ENCODE data around the gene PIKFYVE. TPM values are rescaled to one million over a fixed set of nuclear protein-coding genes. Genes with fewer than 3 reads are reported as not detected.
"Not testable (repeated sequence)": the region's sequence is repeated elsewhere in the genome, so short reads cannot be mapped to it uniquely, and the experiment has no call there.

Gene PIKFYVE
- total RNA-seq, 2 donors from 2014 or later: 34.5 to 41.5 TPM

- Mint-ChIP-seq H3K36me3 (ENCODE audit: low read depth) (peaks cover 2% of the 10 kb centered on the region), H3K27me3 (no peaks in the 10 kb centered on the region), H3K27ac (no peak overlapping the region), H3K4me3 (no peak overlapping the region), H3K4me1 (peaks cover 4% of the 10 kb centered on the region)
- H3K9me3 ChIP-seq (ENCODE audit: control insufficient read depth, low read length, poor library complexity, severe bottlenecking): no peaks in the 10 kb centered on the region
- ATAC-seq: no peak
- no peak for DNase-seq
Measured at GRCh38 chr2:208249296-208249695, 16.8 kb upstream of the PIKFYVE start.

GRCh38 chr2:208250388-208250787, 15.7 kb upstream of the PIKFYVE start:
- ATAC-seq: no peak
- Mint-ChIP-seq H3K27ac (no peak overlapping the region), H3K27me3 (no peaks in the 10 kb centered on the region), H3K36me3 (ENCODE audit: low read depth) (peaks cover 4% of the 10 kb centered on the region), H3K4me1 (peaks cover 8% of the 10 kb centered on the region), H3K4me3 (no peak overlapping the region)
- no peaks in the 10 kb centered on the region for H3K9me3 ChIP-seq (ENCODE audit: control insufficient read depth, low read length, poor library complexity, severe bottlenecking)
- DNase-seq: no peak

GRCh38 chr2:208251098-208251497, 15.0 kb upstream of the PIKFYVE start:
- Mint-ChIP-seq H3K4me1 (peaks cover 11% of the 10 kb centered on the region), H3K27ac (no peak overlapping the region), H3K4me3 (no peak overlapping the region), H3K36me3 (ENCODE audit: low read depth) (peaks cover 4% of the 10 kb centered on the region), H3K27me3 (no peaks in the 10 kb centered on the region)
- DNase-seq (no peak), ATAC-seq (no peak)
- no peaks in the 10 kb centered on the region for H3K9me3 ChIP-seq (ENCODE audit: control insufficient read depth, low read length, poor library complexity, severe bottlenecking)

GRCh38 chr2:208252716-208253492, 13.2 kb upstream of the PIKFYVE start:
- peaks cover 4% of the 10 kb centered on the region for H3K36me3 Mint-ChIP-seq (ENCODE audit: low read depth)
- peaks cover 11% of the 10 kb centered on the region for H3K4me1 Mint-ChIP-seq
- H3K27me3 Mint-ChIP-seq: no peaks in the 10 kb centered on the region
- H3K27ac Mint-ChIP-seq: peak overlapping the region; percentile 21
- H3K4me3 Mint-ChIP-seq: peak overlapping the region; percentile 100
- H3K9me3 ChIP-seq (ENCODE audit: control insufficient read depth, low read length, poor library complexity, severe bottlenecking): no peaks in the 10 kb centered on the region
- ATAC-seq (no peak), DNase-seq (no peak)

DNA sequence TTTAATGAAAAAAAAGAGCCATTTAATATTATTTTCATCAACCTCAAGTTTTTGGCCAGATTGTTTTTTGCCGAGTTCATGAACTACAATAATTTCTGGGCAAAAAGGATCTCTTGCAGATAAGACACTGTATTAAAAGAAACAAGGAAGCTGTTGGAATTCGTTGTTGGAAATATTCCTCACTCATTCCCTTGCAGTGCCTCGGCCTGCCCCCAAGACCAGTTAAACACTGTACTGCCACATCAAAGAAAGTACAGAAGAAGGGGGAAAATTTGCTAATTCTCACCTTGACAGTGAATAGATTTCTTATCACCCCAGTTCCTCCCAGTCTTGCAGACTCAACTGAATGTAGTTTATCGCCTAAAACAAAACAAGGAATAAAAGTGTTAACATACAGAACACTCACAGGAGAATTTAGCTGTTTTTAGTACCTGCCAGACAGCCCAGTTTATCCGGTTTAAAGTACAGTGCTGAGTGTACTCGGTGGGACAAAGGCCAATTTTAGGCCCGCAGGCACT, 12.4 kb upstream of the PIKFYVE start:
- peak overlapping the region; percentile 21 for H3K27ac Mint-ChIP-seq

DNA sequence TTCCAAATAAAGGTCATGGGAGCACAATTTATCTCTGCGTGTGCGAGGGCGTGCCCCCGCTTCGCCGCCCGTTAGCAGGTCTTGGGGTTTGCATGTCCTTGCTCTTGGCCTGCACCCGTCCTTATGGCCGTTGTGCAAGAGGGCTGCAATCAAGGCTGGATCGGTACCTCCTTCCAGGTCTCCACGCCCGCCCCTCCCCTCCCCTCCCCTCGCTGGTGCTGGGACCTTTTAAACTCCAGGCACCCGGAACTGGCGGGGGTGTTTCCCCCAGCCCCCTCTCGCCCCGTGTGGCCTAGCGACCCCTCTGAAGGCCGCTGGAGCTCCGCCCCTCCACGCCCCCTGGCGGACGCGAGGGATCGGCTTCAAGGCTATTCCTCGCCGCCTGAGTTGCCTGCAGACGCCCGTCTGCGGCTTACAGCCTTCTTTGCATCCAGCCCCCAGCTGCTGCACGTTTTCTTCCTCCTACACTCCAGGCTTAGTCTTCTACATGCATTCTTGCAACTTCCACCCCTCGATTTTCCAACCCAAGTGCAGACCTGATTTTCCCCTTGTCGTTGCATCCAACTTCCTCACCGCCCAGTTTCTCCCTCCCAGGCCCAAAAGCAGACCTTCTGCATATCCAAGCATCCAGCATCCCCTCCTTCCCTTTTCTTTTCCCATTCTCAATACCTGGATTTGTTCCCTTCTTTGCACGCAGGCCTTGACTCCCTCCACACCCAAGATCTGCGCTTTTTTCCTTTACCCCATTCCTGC, 11.8 kb upstream of the PIKFYVE start:
- ATAC-seq: peak; percentile 73
- Mint-ChIP-seq H3K27ac (peak overlapping the region; percentile 84), H3K4me1 (peaks cover 11% of the 10 kb centered on the region), H3K4me3 (peak overlapping the region; percentile 100), H3K36me3 (ENCODE audit: low read depth) (peaks cover 4% of the 10 kb centered on the region), H3K27me3 (no peaks in the 10 kb centered on the region)
- H3K9me3 ChIP-seq (ENCODE audit: control insufficient read depth, low read length, poor library complexity, severe bottlenecking): no peaks in the 10 kb centered on the region
- DNase-seq: peak; percentile 71 to 81 (median 79)

More for the DNA sequence above, 12.4 kb upstream of the PIKFYVE start:
- H3K36me3 Mint-ChIP-seq (ENCODE audit: low read depth): peaks cover 4% of the 10 kb centered on the region
- H3K4me3 Mint-ChIP-seq: peak overlapping the region; percentile 100
- DNase-seq (no peak), ATAC-seq (no peak)
- no peaks in the 10 kb centered on the region for H3K9me3 ChIP-seq (ENCODE audit: control insufficient read depth, low read length, poor library complexity, severe bottlenecking)
- peaks cover 11% of the 10 kb centered on the region for H3K4me1 Mint-ChIP-seq
- no peaks in the 10 kb centered on the region for H3K27me3 Mint-ChIP-seq

- Mint-ChIP-seq H3K27ac (peak within 1 kb of the TSS; percentile 84), H3K36me3 (ENCODE audit: low read depth) (peaks cover 4% of the 10 kb centered on the region), H3K4me3 (peak within 1 kb of the TSS; percentile 100), H3K27me3 (no peaks in the 10 kb centered on the region), H3K4me1 (peaks cover 14% of the 10 kb centered on the region)
- peak; percentile 88 for ATAC-seq
- no peaks in the 10 kb centered on the region for H3K9me3 ChIP-seq (ENCODE audit: control insufficient read depth, low read length, poor library complexity, severe bottlenecking)
- DNase-seq: peak; percentile 92 to 98 (median 93)
Measured at GRCh38 chr2:208254871-208255556, 11.0 kb upstream of the PIKFYVE start, which contains the start of gene IDH1. Gene IDH1, minus strand, starts transcription at chr2:208255071. Its CDS starts 3,520 bp downstream, at chr2:208251551.

GRCh38 chr2:208255557-208256106, 10.4 kb upstream of the PIKFYVE start:
- H3K4me1 Mint-ChIP-seq: peaks cover 14% of the 10 kb centered on the region
- no peaks in the 10 kb centered on the region for H3K27me3 Mint-ChIP-seq
- peak overlapping the region; percentile 100 for H3K4me3 Mint-ChIP-seq
- no peaks in the 10 kb centered on the region for H3K9me3 ChIP-seq (ENCODE audit: control insufficient read depth, low read length, poor library complexity, severe bottlenecking)
- ATAC-seq (no peak), DNase-seq (no peak)
- H3K36me3 Mint-ChIP-seq (ENCODE audit: low read depth): peaks cover 4% of the 10 kb centered on the region
- H3K27ac Mint-ChIP-seq: peak overlapping the region; percentile 49

GRCh38 chr2:208256192-208256782, 9.8 kb upstream of the PIKFYVE start:
- Mint-ChIP-seq H3K4me3 (peak overlapping the region; percentile 100), H3K4me1 (peaks cover 14% of the 10 kb centered on the region), H3K27me3 (no peaks in the 10 kb centered on the region), H3K36me3 (ENCODE audit: low read depth) (peaks cover 3% of the 10 kb centered on the region), H3K27ac (peak overlapping the region; percentile 49)
- DNase-seq (no peak), ATAC-seq (no peak)
- H3K9me3 ChIP-seq (ENCODE audit: control insufficient read depth, low read length, poor library complexity, severe bottlenecking): no peaks in the 10 kb centered on the region

DNA sequence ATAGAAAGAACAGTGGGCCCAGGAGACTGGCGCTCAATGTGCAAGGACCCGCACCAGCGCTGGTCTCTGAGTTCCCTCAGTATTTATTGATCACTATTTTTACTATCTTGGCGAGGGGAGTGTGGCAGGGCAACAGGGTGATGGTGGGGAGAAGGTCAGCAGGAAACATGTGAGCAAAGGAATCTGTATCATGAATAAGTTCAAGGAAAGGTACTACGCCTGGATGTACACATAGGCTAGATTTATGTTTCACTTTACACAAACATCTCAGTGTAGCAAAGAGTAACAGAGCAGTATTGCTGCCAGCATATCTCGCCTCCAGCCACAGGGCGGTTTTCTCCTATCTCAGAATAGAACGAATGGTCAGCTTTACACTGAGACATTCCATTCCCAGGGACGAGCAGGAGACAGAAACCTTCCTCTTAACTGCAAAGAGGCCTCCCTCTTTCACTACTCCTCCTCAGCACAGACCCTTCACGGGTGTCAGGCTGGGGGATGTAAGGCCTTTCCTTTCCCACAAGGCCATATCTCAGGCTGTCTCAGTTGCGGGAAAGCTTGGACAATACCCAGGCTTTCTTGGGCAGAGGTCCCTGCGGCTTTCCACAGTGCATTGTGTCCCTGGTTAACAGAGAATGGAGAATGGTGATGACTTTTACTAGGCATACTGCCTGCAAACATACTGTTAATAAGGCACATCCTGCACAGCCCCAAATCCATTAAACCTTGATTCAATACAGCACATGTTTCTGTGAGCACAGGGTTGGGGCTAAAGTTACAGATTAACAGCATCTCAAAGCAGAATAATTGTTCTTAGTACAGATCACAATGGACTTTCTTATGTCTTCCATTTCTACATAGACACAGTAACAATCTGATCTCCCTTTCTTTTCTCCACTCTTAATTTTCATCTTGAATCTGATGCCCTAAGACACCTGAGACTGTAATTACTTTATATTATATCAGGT, 8.9 kb upstream of the PIKFYVE start:
- not testable (repeated sequence) for H3K27me3 Mint-ChIP-seq; DNase-seq; H3K36me3 Mint-ChIP-seq (ENCODE audit: low read depth); ATAC-seq; H3K9me3 ChIP-seq (ENCODE audit: control insufficient read depth, low read length, poor library complexity, severe bottlenecking); H3K4me3 Mint-ChIP-seq; H3K27ac Mint-ChIP-seq
- H3K4me1 Mint-ChIP-seq: peaks cover 14% of the 10 kb centered on the region

- Mint-ChIP-seq H3K27me3 (no peaks in the 10 kb centered on the region), H3K4me3 (peak overlapping the region; percentile 98), H3K36me3 (ENCODE audit: low read depth) (no peaks in the 10 kb centered on the region), H3K4me1 (peaks cover 29% of the 10 kb centered on the region), H3K27ac (peak overlapping the region; percentile 96)
- ATAC-seq (peak; percentile 51), DNase-seq (peak in 1 of 3 donors; percentile 15)
- no peaks in the 10 kb centered on the region for H3K9me3 ChIP-seq (ENCODE audit: control insufficient read depth, low read length, poor library complexity, severe bottlenecking)
Measured at GRCh38 chr2:208265371-208265800, 669 bp upstream of the PIKFYVE start.

Measured in T-helper 17 cell (primary cell).